Endothelial cell of umbilical vein (primary cell): ENCODE data around the gene KCNMA1.

Source experiments
- EZH2 ChIP-seq: IDR thresholded peaks from 2 replicates; pipeline ENCODE4 v1.6.1; 2012; ENCODE audit warnings: borderline replicate concordance, low read depth, mild to moderate bottlenecking, moderate library complexity, low read length, inconsistent platforms; ENCODE audit not compliant: severe bottlenecking
- GATA2 ChIP-seq: IDR thresholded peaks from 2 replicates; pipeline ENCODE4 v1.7.0; 2011; ENCODE audit warnings: low read depth, mild to moderate bottlenecking, moderate library complexity, mixed read lengths, low read length; ENCODE audit not compliant: insufficient read length, insufficient read depth
- JUN ChIP-seq: IDR thresholded peaks from 2 replicates; pipeline ENCODE4 v1.6.1; 2011; ENCODE audit warnings: borderline replicate concordance, low read depth; ENCODE audit not compliant: insufficient read length, insufficient read depth
- MYC ChIP-seq: IDR thresholded peaks from one replicate; pipeline ENCODE4 v1.6.1; 2011; ENCODE audit warnings: mild to moderate bottlenecking, low read depth, low read length
- POLR2A ChIP-seq: IDR thresholded peaks from 2 replicates; pipeline ENCODE4 v1.6.1; 2012; ENCODE audit warnings: low read depth, mild to moderate bottlenecking, control low read depth, low read length
- POLR2AphosphoS5 ChIP-seq: IDR thresholded peaks from 2 replicates; pipeline ENCODE4 v1.6.1; 2012; ENCODE audit warnings: low read depth, mild to moderate bottlenecking, control low read depth, low read length, moderate library complexity; ENCODE audit not compliant: insufficient read depth
- TF ChIP-seq, protein P1 (sequence below), 2 donors: IDR thresholded peaks; 1 replicate in 1 of 2; 2 replicates in 1 of 2; pipeline ENCODE4 v1.5.1; 2011; ENCODE audit warnings: low read length in 2 of 2, mild to moderate bottlenecking in 2 of 2, moderate library complexity in 2 of 2, control low read depth in 1 of 2, inconsistent platforms in 1 of 2, low read depth in 1 of 2; ENCODE audit not compliant: insufficient read depth in 1 of 2; ENCODE audit errors: extremely low read depth in 1 of 2
- TF ChIP-seq, protein P2 (sequence below): IDR thresholded peaks from 2 replicates; pipeline ENCODE4 v1.6.1; 2011; ENCODE audit not compliant: insufficient read depth, insufficient read length

DNA sequence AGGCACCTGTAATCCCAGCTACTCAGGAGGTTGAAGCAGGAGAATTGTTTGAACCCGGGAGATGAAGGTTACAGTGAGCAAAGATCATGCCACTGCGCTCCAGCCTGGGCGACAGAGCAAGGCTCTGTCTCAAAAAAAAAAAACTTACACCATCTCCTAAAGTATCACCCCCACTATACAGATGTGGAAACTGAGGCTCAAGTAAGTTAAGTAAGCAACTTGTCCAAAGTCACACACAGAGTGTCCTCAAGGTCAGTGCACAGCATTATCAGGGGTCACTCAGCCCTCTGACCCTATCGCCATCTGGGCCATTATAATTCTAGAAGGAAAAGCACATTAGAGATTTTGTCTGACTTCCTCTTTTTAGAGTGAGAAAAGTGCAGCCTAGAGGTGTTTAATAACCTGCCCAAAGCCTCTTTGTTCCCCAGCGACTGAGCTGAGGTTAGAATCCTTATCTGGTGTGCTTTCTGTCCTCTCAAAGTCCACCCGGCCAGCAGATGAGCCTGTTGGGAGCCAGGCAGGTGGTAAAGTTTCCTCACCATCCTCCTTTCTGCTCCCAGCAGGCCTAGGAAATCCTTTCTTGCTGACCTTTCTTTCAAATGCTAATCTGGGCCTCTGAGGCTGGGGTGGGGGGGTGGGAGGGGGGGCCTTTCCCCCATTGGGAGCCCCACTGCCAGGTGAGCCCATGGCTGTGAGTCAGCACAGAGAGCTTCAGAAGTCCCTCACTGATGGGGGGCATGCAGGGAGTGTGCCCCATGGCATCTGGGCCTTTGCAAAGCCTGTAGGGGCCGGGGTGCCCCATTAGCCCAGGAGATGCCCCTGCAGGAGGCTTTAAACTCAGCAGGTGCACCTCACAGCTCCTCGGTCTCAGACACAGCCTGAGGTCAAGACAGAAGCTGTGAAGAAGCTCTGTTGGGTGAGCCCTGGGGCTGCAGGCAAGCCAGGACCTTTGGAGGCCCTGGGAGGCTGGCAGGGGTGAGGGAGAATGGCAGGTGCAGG is 12.0 kb upstream of the KCNMA1 start:
- TF ChIP-seq EZH2 (no peak), POLR2A (no peak), POLR2AphosphoS5 (no peak), JUN (no peak), MYC (no peak), GATA2 (no peak)
- TF ChIP-seq, protein P1, sequence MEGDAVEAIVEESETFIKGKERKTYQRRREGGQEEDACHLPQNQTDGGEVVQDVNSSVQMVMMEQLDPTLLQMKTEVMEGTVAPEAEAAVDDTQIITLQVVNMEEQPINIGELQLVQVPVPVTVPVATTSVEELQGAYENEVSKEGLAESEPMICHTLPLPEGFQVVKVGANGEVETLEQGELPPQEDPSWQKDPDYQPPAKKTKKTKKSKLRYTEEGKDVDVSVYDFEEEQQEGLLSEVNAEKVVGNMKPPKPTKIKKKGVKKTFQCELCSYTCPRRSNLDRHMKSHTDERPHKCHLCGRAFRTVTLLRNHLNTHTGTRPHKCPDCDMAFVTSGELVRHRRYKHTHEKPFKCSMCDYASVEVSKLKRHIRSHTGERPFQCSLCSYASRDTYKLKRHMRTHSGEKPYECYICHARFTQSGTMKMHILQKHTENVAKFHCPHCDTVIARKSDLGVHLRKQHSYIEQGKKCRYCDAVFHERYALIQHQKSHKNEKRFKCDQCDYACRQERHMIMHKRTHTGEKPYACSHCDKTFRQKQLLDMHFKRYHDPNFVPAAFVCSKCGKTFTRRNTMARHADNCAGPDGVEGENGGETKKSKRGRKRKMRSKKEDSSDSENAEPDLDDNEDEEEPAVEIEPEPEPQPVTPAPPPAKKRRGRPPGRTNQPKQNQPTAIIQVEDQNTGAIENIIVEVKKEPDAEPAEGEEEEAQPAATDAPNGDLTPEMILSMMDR (IDR thresholded peaks at IDR 0.05; ENCODE audit: extremely low read depth in 1 of 2, insufficient read depth in 1 of 2, low read depth in 1 of 2, low read length in 2 of 2): no peak
- TF ChIP-seq, protein P2, sequence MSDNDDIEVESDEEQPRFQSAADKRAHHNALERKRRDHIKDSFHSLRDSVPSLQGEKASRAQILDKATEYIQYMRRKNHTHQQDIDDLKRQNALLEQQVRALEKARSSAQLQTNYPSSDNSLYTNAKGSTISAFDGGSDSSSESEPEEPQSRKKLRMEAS: no peak
